NK-92 treated with Interleukin-12 subunit alpha and Interleukin-12 subunit beta, amount 100 ng/mL, for 24 hours (cell line): ENCODE measurements around the gene ANKRD33B.
"Not testable (repeated sequence)": the region's sequence is repeated elsewhere in the genome, so short reads cannot be mapped to it uniquely, and the experiment has no call there.

ENCODE experiments used
- DNase-seq: peaks from one replicate; lab custom pipeline; 2025; lab: John Stamatoyannopoulos, UW

ANKRD33B gene

DNA sequence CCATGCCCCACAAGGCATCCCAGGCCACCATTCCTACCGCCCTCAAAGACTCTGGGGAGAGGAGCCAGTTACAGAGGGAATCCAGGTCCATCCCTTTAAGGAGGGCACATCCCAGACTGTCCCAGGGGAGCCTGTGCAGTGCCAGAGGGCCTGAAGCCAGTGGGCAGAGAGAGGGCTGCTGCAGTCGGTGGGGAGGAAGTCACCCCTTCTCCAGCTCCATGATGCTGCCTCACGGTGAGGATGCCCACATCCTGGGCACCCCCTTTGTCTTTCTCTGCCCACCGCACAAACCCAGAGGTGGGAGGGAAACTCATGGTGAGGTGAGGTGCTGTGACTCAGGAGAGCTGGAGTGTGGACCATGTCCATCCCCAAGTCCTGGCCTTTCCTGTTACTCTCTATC, 26.2 kb upstream of the ANKRD33B start:
- no peak for DNase-seq

DNA sequence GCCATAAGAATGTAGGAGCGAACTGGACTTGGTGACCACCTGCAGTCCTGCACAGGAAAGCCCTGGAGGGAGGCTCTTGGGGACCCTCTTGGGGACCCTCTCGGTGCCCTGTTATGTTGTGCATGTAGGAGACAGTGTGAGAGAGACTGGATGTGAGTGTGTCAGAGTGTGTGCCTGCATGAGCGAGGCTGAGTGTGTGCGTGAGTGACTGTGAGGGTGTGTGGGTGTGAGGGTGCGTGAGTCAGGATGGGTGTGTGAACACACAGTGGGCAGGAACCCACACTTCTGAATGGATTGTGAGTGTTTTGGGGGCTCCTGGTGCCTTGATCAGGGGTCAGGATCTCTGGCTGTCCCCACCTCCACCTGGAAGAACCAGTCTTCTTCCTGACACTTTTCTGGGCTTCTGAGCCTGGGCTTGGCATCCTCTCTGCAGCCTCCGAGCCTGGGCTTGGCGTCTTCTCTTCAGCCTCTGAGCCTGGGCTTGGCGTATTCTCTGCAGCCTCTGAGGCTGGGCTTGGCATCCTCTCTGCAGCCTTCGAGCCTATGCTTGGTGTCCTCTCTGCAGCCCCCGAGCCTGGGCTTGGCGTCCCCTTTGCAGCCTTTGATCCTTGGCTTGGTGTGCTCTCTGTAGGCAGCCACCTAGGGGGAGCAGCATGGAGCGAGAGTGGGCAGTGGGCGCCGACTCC, 25.6 kb upstream of the ANKRD33B start:
- DNase-seq = no peak

DNA sequence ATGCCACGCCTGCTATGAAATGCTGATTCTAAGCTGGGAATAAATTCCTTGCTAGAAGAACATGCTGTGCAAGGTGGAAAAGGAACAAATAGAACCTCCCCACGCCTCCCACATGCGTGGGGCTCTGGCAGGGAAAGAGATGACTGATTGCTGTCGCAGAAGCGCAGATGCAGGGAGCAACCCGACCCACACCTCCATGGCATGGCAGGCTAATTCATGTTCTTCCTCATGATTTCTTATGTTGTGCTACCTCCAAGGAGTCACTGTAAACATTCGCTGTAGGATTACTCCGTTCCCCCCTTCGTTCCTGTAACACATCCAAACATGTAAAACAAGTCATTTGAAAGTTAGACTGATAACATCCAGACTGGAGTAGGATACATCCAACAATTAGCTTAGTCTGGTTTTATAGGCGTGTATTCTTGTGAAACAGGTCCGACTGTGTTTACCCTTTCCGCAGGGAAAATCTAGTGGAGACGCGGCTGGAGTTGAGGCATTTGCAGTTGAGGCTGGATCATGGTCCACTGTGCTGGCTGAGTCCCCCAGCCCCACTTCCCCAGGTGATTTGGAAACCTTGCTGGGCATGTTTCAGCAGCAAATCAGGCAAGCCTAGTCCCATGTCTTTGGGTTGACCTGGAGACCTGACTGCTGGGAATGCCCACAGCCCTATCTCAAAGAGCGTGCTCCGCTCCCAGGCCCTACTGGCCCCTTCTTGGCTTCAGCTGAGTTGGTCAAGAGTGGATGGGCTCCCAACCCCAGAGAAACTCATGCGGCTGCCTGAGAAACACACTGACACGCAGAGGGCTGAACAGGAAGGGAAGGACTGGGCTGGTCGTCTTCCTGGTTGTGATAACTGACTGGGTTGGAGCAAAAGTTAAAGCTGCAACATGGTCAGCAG, 24.8 kb upstream of the ANKRD33B start:
- DNase-seq = no peak

DNA sequence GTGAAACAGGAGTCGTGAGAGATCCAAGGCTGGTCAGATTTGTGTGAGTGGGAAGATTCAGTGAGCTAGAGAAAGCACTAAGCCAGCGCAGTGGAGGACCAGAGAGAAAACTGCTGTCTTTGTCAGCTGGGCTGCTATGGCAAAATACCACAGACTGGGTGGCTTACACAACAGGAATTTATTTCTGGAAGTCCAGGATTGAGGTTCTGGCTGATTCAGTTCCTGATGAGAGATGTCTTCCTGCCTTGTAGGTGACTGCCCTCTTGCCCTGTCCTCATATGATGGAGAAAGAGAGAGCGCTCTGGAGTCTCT, 24.2 kb upstream of the ANKRD33B start:
- DNase-seq = no peak

DNA sequence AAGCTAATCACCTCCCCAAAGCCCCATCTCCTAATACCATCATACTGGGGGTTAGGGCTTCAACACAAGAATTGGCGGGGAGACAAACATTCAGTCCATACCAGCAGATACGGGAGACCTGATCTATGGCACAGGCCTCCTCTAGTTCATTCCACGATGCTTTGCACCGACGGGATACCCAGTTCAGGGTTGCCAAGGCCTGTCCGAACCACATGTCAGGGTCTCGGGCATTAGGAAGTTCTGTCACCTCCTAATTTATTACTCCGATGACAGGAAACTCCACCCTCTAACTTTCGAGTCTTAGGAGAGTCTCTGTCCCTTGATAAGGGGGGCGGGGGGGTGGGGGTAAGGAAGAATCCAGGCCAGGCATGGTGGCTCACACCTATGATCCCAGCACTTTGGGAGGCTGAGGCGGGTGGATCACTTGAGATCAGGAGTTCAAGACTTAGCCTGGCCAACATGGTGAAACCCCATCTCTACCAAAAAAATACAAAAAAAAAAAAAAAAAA, 23.8 kb upstream of the ANKRD33B start:
- DNase-seq = no peak

DNA sequence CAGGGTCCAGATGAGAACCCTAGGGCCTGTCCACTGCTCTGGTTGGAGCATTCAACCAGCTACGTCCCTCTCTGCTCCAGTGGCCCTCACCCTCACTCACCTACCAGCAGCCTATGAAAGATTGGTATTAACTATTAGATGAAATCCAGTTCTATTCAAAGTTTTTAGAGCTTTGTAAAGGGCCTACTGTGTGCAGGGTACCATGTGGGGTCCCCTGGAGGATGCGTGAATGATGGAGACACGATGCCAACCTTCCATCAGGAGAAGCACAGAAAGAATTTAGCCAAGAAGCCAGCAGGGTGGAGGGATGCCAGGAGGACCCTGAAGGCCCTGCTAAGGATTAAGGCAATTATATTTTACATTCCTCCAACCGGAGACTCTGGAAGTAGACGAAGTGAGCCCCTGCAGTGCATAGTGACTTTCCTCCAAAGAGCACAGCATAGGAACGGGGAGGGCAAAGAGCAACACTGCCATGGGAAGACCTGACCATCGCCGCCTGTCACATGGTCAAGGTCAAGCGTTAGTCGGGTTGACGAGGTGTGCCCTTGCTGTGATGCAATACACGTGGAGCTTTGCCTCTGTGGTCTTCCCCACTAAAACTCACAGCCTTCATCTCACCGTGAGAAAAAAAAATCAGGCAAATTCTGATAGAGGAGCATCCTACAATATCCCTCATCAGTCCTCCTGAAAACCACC, 22.8 kb upstream of the ANKRD33B start:
- DNase-seq = no peak

DNA sequence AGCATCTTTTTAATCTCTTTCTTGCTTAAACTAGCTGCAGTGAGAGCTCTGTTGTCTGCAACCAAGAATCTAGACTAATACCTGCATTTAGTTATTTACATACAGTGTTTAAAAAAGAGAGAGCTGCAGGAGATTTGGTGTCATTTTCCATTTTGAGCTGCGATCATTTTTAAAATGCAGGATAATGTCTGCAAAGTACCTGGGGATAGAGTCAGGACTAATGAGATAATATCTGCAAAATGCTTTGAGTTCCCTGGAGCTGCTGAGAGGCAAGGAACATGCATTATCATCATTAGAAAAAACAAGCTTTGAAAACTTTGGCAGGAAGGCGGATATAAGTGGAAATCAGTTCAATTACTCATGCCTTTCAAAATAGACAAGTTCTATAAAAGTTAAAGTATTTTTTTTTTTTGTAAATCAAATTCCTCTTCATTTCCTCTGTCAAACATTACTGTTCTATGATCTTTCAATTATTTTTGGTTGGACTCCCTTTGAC, 21.8 kb upstream of the ANKRD33B start:
- DNase-seq = no peak

DNA sequence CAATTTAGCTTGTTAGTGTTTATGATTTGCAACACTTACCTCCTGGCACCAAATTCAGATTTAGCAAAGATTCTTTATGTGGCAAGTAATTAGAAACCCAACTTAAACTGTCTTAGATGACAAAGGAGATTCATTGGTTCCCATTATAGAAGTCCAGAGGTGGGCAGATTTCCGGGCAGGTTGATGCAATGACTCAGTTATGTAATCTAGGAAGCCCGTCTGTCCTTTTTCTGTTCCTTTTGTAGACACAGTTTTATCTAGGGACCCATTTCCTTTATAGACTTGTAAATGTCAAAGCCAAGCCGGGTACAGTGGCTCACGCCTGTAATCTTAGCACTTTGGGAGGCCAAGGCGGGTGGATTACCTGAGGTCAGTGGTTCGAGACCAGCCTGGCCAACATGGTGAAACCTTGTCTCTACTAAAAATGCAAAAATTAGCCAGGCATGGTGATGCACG, 20.3 kb upstream of the ANKRD33B start:
- DNase-seq = no peak

DNA sequence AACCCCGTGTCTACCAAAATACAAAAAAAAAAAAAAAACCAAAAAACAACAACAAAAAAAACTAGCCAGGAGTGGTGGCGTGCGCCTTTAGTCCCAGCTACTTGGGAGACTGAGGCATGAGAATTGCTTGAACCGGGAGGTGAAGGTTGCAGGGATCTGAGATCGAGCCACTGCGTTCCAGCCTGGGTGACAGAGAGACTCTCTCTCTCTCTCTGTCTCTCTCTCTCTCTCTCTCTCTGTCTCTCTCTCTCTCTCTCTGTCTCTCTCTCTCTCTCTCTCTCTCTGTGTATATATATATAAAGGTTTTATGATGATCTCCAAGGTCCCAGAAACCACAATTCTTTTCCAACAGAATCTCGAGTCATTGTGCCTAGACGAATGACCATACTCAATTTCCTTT, 18.8 kb upstream of the ANKRD33B start:
- no peak for DNase-seq

DNA sequence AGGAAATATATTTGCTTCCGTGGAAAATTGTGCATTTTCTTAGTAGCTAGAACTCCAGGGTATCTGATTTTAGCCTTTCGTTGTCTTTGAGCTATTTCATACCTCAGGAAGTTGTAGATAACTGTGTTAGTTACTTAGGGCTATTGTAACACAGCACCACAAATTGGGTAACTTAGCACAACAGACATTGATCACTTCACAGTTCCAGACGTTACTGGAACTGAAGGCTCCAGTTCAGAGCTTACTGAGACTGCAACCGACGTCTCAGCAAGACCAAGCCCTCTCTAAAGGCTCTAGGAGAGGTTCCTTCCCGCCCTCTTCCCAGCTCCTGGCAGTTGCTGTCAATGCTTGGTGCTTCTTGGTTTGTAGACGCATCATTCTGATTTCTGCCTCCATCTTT, 17.7 kb upstream of the ANKRD33B start:
- DNase-seq = no peak

DNA sequence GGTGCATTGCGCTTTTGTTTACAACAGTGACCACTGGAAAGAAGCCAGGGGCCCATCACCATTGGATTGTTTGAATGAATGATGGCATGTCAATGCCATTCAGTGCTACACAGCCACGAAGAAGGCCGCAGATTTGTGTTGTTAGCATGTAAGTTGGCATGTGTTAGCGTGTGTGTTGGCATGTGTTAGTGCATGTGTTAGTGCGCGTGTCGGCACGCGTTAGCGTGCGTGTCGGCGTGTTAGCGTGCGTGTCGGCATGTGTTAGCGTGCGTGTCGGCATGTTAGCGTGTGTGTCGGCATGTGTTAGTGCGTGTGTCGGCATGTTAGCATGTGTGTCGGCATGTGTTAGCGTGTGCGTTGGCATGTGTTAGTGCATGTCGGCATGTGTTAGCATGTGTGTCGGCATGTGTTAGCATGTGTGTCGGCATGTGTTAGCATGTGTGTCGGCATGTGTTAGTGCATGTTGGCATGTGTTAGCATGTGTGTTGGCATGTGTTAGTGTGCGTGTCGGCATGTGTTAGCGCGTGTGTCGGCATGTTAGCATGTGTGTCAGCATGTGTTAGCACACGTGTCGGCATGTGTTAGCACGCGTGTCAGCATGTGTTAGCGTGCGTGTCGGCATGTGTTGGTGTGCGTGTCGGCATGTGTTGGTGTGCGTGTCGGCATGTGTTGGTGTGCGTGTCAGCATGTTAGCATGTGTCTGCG, 15.3 kb upstream of the ANKRD33B start:
- DNase-seq = no peak

DNA sequence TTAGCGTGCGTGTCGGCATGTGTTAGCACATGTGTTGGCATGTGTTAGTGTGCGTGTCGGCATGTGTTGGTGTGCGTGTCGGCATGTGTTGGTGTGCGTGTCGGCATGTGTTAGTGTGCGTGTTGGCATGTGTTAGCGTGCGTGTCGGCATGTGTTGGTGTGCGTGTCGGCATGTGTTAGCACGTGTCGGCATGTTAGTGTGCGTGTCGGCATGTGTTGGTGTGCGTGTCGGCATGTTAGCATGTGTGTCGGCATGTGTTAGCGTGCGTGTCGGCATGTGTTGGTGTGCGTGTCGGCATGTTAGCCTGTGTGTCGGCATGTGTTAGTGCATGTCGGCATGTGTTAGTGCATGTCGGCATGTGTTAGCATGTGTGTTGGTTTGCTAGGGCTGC, 14.8 kb upstream of the ANKRD33B start:
- not testable (repeated sequence) for DNase-seq

DNA sequence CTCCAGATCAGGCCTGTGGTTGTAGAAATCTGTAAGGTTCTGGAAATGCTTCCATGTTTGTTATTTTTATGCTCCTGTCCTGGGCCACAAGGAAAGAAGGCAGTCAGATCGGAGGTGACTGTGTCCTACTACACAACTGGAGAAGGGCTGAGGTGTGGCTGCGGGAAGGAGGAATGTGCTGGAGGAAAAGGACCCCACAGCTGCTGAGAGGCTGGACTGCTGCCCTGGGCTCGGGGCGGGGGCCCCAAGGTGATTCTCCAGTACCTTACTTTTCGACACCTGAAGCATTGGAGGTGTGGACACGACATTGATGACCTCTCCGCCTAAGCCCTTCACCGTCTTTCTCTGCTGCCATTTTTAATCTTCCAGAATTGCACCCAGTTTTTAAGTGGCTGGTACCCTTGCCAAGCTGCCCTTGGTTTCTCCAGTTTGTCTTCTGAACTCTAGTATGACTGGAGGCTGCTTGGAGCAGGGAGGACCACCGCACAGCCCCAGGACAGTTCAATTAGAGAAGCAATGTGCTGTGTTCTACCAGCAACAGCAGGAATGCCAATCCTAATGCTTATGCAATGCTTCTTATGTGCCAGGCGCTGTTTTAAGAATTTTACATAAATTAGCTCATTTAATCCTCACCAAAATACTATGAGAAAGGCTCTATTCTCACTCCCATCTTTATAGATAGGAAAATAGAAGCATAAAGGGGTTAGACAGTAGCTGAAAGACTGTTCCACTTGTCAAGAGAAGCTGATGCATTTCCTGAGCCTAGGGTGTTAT, 13.5 kb upstream of the ANKRD33B start:
- DNase-seq = no peak

DNA sequence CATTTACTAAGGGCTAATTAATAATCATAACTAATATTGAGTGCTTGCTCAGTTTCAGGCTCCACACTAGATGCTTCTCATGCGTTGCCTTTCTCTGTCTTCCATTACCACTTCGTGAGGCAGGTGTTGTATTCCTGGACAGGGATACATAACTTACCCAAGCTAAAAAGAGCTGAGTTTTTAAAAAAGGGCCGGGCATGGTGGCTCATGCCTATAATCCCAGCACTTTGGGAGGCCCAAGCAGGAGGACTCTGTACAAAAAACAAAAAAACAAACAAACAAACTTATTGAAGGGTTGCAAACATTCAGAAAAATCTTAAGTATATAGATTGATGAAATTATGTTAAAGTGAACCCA, 12.1 kb upstream of the ANKRD33B start:
- no peak for DNase-seq

DNA sequence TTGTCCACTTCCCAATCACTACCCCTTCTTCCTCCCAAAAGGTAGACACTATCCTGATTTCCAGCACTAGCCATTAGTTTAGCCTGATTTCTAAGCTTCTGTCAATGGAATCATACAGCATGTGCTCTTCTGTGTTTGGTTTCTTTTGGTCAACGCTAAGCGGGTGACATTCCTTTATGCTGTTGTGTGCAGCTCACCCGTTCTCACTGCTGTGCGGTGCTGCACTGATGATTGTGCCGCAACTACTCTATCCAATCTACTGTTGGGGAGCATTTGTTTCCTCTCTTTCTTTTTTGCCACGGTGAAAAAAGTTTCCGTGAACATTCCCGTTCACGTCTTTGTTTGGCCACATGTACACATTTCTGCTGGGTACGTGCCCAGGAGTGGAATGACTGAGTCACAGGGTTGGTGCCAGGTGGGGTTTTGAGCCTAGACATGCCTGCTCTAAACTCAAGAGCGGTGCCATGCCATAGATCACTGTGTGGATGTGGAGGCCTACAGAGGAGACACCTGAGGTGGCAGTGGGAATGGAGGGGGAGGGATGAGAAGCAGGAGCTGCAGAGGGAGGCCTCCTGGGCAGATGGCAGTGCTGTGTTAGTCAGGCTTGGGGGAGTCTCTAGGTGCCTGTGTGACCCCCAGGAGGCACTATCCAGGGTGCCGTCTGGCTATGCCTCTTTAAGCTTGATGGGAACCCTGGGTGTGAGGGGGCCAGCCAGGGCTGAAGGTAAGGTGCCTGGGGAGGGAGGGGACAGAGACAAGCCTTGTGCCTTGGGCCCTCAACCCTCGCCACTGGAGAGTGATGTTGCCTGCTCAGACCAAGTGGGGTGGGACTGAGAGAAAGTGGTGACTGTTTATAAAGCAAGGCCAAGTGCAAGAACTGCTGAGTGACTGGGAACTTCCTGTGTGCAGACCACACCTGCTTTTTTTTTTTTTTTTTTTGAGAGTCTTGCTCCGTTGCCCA, 11.4 kb upstream of the ANKRD33B start:
- no peak for DNase-seq

DNA sequence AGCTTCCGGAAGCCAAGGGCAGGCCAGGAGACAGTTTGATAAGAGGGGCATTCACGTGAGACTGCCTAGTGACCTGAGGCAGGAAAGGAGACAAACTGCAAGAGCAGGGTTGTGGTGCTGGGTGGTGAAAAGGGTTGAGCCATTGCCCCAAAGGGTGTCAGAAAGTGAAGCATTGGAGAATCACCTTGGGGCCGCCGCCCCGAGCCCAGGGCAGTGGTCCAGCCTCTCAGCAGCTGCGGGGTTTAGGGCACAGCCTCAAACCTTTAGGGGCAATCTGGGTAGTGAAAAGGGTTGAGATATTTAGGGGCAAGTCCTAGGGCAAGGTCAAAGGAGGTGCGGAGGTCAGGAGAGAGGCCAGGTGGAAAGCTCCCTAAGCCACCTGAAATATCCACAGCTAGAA, 10.4 kb upstream of the ANKRD33B start:
- DNase-seq = no peak

DNA sequence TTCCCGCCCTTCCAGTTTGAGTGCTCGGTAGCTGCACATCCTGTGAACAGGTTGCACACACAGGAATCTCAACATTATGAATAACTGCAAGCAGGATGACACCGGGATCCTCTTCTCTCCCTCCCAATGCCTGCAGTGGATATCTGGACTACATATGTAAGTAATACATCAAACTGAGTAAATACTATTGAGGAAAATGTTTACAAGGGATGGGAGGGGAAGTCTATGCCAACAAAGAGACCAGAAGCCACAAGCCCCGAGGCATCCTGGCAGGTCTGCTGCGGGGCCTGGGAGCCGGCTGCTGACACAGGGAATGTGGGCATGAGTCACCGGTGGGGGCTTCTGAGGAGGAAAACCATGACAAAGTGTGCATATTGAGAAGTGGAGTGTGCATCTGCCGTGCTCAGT, 8.6 kb upstream of the ANKRD33B start:
- DNase-seq = no peak

DNA sequence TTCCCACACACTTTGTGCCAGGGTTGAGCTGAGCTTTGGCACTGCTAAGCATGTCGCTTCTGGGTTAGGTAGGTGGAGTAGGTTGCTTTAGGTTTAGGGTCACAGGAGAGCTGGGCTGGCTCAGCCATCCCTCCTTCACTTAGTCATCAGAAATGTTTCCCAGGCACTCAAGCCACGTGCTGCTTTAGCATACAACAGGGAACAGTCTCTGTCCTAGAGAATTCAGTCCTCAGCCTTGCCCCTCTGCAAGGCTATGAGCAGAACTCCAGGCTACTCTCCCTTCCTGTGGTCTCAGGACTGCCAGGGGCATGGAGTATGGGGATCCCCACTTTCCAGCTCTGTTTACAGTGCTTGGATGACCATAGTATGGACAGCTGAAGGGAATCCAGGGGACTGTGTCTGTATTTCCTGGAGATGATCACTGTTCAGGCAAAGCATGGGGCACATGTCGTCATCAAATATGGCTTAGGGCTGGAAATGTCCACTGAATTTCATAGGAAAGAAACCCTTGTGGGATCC, 7.5 kb upstream of the ANKRD33B start:
- DNase-seq = no peak

DNA sequence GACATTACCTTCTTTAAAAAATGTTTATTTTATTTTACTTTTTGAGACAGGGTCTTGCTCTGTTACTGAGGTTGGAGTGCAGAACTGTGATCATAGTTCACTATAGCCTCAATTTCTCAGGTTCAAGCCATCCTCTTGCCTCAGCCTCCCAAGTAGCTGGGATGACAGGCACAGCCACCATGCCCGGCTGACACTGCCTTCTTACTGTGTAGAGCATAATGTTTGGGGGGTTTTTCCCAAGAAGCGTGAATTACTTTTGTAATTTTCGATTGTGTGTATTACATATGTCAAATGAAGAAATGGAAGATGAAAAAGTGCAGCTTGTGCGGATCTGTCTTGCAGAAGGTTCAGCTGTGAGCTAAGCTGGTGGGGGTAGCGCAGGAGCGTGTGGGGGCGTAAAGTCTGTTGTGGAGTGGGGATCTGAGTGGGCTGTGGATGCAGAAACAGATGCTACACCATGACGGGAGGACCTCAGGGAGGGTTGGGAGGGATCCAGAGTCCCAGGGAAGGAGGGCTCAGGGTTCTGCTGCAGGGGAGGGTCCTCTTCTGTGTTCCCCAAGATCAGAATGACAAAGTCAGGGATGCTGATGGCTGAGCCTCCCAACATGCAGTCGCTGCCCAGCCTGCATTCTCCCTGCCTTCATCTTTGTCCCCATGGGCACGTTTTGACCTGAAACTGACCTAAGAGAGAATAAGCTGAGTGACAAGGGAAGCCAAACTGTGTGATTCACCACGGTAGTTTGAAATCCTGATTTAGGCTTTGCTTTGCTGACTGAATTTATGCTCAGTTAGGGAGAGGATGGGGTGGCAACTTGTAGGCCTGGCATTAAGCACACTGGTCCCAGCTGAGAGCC, 6.8 kb upstream of the ANKRD33B start:
- DNase-seq = no peak
